Neuronal stem cell (in vitro differentiated cells): ENCODE data around the gene KRT86.
"Not testable (repeated sequence)": the region's sequence is repeated elsewhere in the genome, so short reads cannot be mapped to it uniquely, and the experiment has no call there.

Experiments used
- DNase-seq: peaks from one replicate; pipeline ENCODE4 v3.0.0-alpha.2; 2013; ENCODE audit warnings: low spot score
- H2AFZ ChIP-seq: one replicate; pipeline ENCODE4 v1.6.1; 2013; ENCODE audit warnings: mild to moderate bottlenecking, low read length, inconsistent platforms
- H2AK5ac ChIP-seq: 2 replicates; pipeline ENCODE4 v1.6.1; 2013; ENCODE audit warnings: low read depth, mild to moderate bottlenecking, inconsistent platforms, low read length, moderate library complexity, mixed read lengths
- H2BK120ac ChIP-seq: 2 replicates; pipeline ENCODE4 v1.6.1; 2013; ENCODE audit warnings: low read depth, mild to moderate bottlenecking, inconsistent platforms, low read length, moderate library complexity, mixed read lengths
- H2BK12ac ChIP-seq: one replicate; pipeline ENCODE4 v1.6.1; 2013; ENCODE audit warnings: low read length, inconsistent platforms
- H2BK15ac ChIP-seq: 2 replicates; pipeline ENCODE4 v1.6.1; 2013; ENCODE audit warnings: mild to moderate bottlenecking, low read length, inconsistent platforms, mixed read lengths
- H2BK5ac ChIP-seq: one replicate; pipeline ENCODE4 v1.6.1; 2013; ENCODE audit warnings: inconsistent platforms, mild to moderate bottlenecking, low read length, moderate library complexity
- H3K14ac ChIP-seq: one replicate; pipeline ENCODE4 v1.6.1; 2013; ENCODE audit warnings: low read length, inconsistent platforms
- H3K18ac ChIP-seq: 2 replicates; pipeline ENCODE4 v1.6.1; 2013; ENCODE audit warnings: low read length, inconsistent platforms
- H3K23ac ChIP-seq: 2 replicates; pipeline ENCODE4 v1.6.1; 2013; ENCODE audit warnings: low read depth, mild to moderate bottlenecking, mixed read lengths, low read length, inconsistent platforms; ENCODE audit not compliant: poor library complexity
- H3K27ac ChIP-seq: replicated peaks from 3 replicates; pipeline ENCODE4 v1.5.1; 2013; ENCODE audit warnings: low read length, inconsistent platforms
- H3K27me3 ChIP-seq, 3 experiments: 2 replicates each; pipeline ENCODE4 v1.6.1; 2013; ENCODE audit warnings: low read length in 3 of 3, mild to moderate bottlenecking in 2 of 3, inconsistent platforms in 1 of 3, low read depth in 1 of 3, mixed read lengths in 1 of 3, moderate library complexity in 1 of 3; ENCODE audit not compliant: control insufficient read depth in 3 of 3, insufficient read depth in 3 of 3
- H3K36me3 ChIP-seq, 2 donors: replicated peaks in 1 of 2; 2 replicates each; pipeline ENCODE4 v1.6.1; 2013; ENCODE audit warnings: low read length in 2 of 2; ENCODE audit not compliant: control insufficient read depth in 2 of 2, insufficient read depth in 2 of 2
- H3K4ac ChIP-seq: 2 replicates; pipeline ENCODE4 v1.6.1; 2013; ENCODE audit warnings: inconsistent platforms, mild to moderate bottlenecking, low read length, moderate library complexity
- H3K4me1 ChIP-seq, 2 donors: 1 replicate in 1 of 2; 2 replicates in 1 of 2; pipeline ENCODE4 v1.6.1; 2013; ENCODE audit warnings: low read length in 2 of 2, low read depth in 1 of 2; ENCODE audit not compliant: control insufficient read depth in 2 of 2, insufficient read depth in 1 of 2
- H3K4me2 ChIP-seq: one replicate; pipeline ENCODE4 v1.6.1; 2013; ENCODE audit warnings: mild to moderate bottlenecking, low read length, inconsistent platforms; ENCODE audit not compliant: insufficient read depth, poor library complexity, severe bottlenecking
- H3K4me3 ChIP-seq, 2 donors: 2 replicates each; pipeline ENCODE4 v1.5.1; 2013; ENCODE audit warnings: low read length in 2 of 2, mild to moderate bottlenecking in 2 of 2, inconsistent platforms in 1 of 2, moderate library complexity in 1 of 2
- H3K79me1 ChIP-seq: one replicate; pipeline ENCODE4 v1.6.1; 2013; ENCODE audit warnings: low read depth, mild to moderate bottlenecking, inconsistent platforms, low read length, moderate library complexity
- H3K9ac ChIP-seq: one replicate; pipeline ENCODE4 v1.6.1; 2013; ENCODE audit warnings: mild to moderate bottlenecking, low read depth, low read length, inconsistent platforms; ENCODE audit not compliant: poor library complexity
- H3K9me3 ChIP-seq, 2 donors: replicated peaks in 1 of 2; 2 replicates each; pipeline versions ENCODE3 to v1.6.1; 2013; ENCODE audit warnings: low read length in 2 of 2, mild to moderate bottlenecking in 2 of 2, inconsistent platforms in 1 of 2, low read depth in 1 of 2, mixed read lengths in 1 of 2, moderate library complexity in 1 of 2; ENCODE audit not compliant: control insufficient read depth in 2 of 2, insufficient read depth in 1 of 2
- H4K8ac ChIP-seq: one replicate; pipeline ENCODE4 v1.6.1; 2013; ENCODE audit warnings: low read depth, mild to moderate bottlenecking, inconsistent platforms, low read length, moderate library complexity
- H4K91ac ChIP-seq: one replicate; pipeline ENCODE4 v1.6.1; 2013; ENCODE audit warnings: low read length, low read depth, mild to moderate bottlenecking, inconsistent platforms; ENCODE audit not compliant: poor library complexity
- WGBS, 2 donors: extraction: QIAGEN DNeasy Blood & Tissue Kit; methylation state at CpG; one replicate each; pipeline ENCODE4 v1.1.7; 2013; ENCODE audit warnings: missing lambda C conversion rate in 2 of 2, mixed read lengths in 1 of 2; ENCODE audit not compliant: insufficient read length in 2 of 2, insufficient replicate concordance in 1 of 2; ENCODE audit errors: extremely low coverage in 2 of 2; 5-methylcytosine and 5-hydroxymethylcytosine counted together

The KRT86 gene

GRCh38 chr12:52290483-52291134, 16.2 kb downstream of the KRT86 start:
- not testable (repeated sequence) for H3K36me3 ChIP-seq, H4K8ac ChIP-seq, H4K91ac ChIP-seq, H3K9me3 ChIP-seq, H3K14ac ChIP-seq, H3K79me1 ChIP-seq, H3K4me2 ChIP-seq, H2AFZ ChIP-seq, H3K4ac ChIP-seq, H3K4me1 ChIP-seq, H3K27ac ChIP-seq, H2BK5ac ChIP-seq, DNase-seq, H3K18ac ChIP-seq, H3K27me3 ChIP-seq, H2BK15ac ChIP-seq, H2BK12ac ChIP-seq, H2AK5ac ChIP-seq, H3K9ac ChIP-seq, H3K4me3 ChIP-seq, H2BK120ac ChIP-seq, H3K23ac ChIP-seq
- no CpG with 5 or more reads among the region's 5 CpGs for WGBS, 2 donors

DNA sequence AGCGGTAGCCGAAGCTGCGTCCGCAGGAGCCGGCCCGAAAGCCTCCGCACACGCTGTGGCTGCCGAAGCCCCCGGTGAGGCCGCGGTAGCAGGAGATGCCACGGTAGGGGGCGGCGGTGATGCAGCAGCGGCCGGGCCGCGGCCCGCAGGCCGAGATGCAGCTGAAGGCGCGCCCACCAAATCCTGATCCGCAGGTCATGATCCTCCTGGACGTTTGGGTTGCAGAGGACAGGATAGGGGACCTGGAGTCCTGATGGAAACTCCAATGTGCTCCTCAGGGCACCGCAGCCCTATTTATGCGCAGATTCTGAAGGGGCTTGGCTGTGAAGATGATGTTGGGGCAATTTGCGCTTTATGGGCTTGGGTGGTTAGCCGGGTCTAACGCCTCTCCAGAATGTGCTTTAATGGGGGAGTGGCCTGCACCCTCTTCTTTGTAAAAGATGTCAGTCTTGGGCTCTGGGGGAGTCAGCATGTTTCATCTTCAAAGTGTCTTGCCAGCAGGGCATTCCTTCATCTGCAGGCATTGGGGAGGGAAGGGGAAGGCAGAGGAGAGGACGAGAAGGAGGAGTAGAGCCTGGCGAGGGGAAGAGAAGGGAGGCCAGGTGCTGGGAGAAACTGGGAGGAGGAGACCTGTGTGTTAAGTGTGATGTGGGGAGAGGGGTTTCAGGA, 17.0 kb downstream of the KRT86 start, which contains the start of gene KRT81:
TSS of gene KRT81 (minus strand) at position 268 of the 669 bp plus-strand sequence. CDS start at position 199, 69 bp downstream.
- DNase-seq: no peak

GRCh38 chr12:52293926-52294325, 19.5 kb downstream of the KRT86 start:
- H3K4me1 ChIP-seq: no peaks in the 10 kb centered on the region
- H3K23ac ChIP-seq: no peak overlapping the region
- no peak overlapping the region for H3K4me2 ChIP-seq
- H2BK120ac ChIP-seq: no peak overlapping the region
- H2BK5ac ChIP-seq: no peak overlapping the region
- H3K14ac ChIP-seq: no peak overlapping the region
- no peak overlapping the region for H3K27ac ChIP-seq
- no peaks in the 10 kb centered on the region for H3K79me1 ChIP-seq
- WGBS, 2 donors: no CpG with 5 or more reads among the region's 1 CpG
- no peak overlapping the region for H2AFZ ChIP-seq
- H3K9ac ChIP-seq: no peak overlapping the region
- no peak for DNase-seq
- H4K91ac ChIP-seq: no peak overlapping the region
- no peak overlapping the region for H2BK15ac ChIP-seq
- H2AK5ac ChIP-seq: no peak overlapping the region
- H3K36me3 ChIP-seq: no peaks in the 10 kb centered on the region
- no peak overlapping the region for H3K18ac ChIP-seq
- H3K4ac ChIP-seq: no peak overlapping the region
- H3K27me3 ChIP-seq: peaks cover 0 to 4% (median 0%) of the 10 kb centered on the region in 3 experiments
- H3K4me3 ChIP-seq: no peak overlapping the region
- H4K8ac ChIP-seq: no peak overlapping the region
- no peaks in the 10 kb centered on the region for H3K9me3 ChIP-seq
- no peak overlapping the region for H2BK12ac ChIP-seq

More for the DNA sequence above, 17.0 kb downstream of the KRT86 start, which contains the start of gene KRT81:
- H2BK120ac ChIP-seq: no peak within 1 kb of the TSS
- no peaks in the 10 kb centered on the region for H3K4me1 ChIP-seq
- H2BK12ac ChIP-seq: no peak within 1 kb of the TSS
- H3K9me3 ChIP-seq: no peaks in the 10 kb centered on the region
- WGBS, 2 donors: no CpG with 5 or more reads among the region's 32 CpGs
- H4K91ac ChIP-seq: no peak within 1 kb of the TSS
- peaks cover 0 to 4% (median 0%) of the 10 kb centered on the region in 3 experiments for H3K27me3 ChIP-seq
- no peak within 1 kb of the TSS for H3K18ac ChIP-seq
- H4K8ac ChIP-seq: no peak within 1 kb of the TSS
- H2AK5ac ChIP-seq: no peak within 1 kb of the TSS
- no peaks in the 10 kb centered on the region for H3K36me3 ChIP-seq
- H3K4me3 ChIP-seq: no peak within 1 kb of the TSS
- no peaks in the 10 kb centered on the region for H3K79me1 ChIP-seq
- no peak within 1 kb of the TSS for H2BK5ac ChIP-seq
- H2AFZ ChIP-seq: no peak within 1 kb of the TSS
- no peak within 1 kb of the TSS for H2BK15ac ChIP-seq
- H3K4ac ChIP-seq: no peak within 1 kb of the TSS
- H3K27ac ChIP-seq: no peak within 1 kb of the TSS
- no peak within 1 kb of the TSS for H3K4me2 ChIP-seq
- H3K14ac ChIP-seq: no peak within 1 kb of the TSS
- no peak within 1 kb of the TSS for H3K9ac ChIP-seq
- H3K23ac ChIP-seq: no peak within 1 kb of the TSS

DNA sequence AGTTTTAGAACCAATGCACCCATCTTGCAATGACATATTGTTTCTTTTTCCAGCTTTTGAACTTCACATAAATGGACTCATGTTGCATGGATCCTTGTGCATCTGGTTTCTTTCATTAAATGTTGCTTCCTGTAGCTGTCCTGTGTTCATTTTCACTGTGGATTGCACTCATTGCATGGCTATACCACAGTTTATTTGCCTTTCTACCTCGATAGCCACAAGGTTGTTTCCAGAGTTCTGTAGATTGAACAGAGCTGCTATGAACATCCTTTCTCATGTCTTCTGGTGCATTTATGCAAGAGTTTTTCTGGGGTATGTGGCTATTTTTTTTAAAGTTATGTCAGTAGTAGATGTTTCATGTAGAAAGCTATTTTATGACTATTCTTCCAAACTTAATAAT, 20.4 kb downstream of the KRT86 start:
- DNase-seq: no peak
- Histone ChIP-seq H2AK5ac (no peak overlapping the region), H4K8ac (no peak overlapping the region), H2BK15ac (no peak overlapping the region), H3K27ac (no peak overlapping the region), H2BK120ac (no peak overlapping the region), H3K79me1 (no peaks in the 10 kb centered on the region), H2BK12ac (no peak overlapping the region), H3K27me3 (peaks cover 0 to 4% (median 0%) of the 10 kb centered on the region in 3 experiments), H3K36me3 (no peaks in the 10 kb centered on the region), H2AFZ (no peak overlapping the region), H3K9me3 (no peaks in the 10 kb centered on the region), H3K23ac (no peak overlapping the region), H3K4ac (no peak overlapping the region), H3K18ac (no peak overlapping the region), H3K14ac (no peak overlapping the region), H3K4me1 (no peaks in the 10 kb centered on the region), H3K4me3 (no peak overlapping the region), H3K4me2 (no peak overlapping the region), H3K9ac (no peak overlapping the region), H4K91ac (no peak overlapping the region), H2BK5ac (no peak overlapping the region)
- no CpG with 5 or more reads among the region's 1 CpG for WGBS, 2 donors
